Neural cell (in vitro differentiated cells): Measurements from ENCODE around the gene SLC6A7. TPM values are rescaled to one million over a fixed set of nuclear protein-coding genes. Genes with fewer than 3 reads are reported as not detected.

Experiments
- H2AFZ ChIP-seq: fragments of 200-600, 300-800 bp; sonication (generic), shearing (Covaris generic); 2 replicates; pipeline ENCODE4 v1.6.0; 2014; ENCODE audit warnings: low read depth, mild to moderate bottlenecking, antibody characterized with exemption, low read length, moderate library complexity
- H3F3A ChIP-seq: fragments of 200-600 bp; shearing (Covaris generic); 2 replicates; pipeline ENCODE4 v1.6.1; 2016; ENCODE audit warnings: mild to moderate bottlenecking, moderate library complexity, mixed read lengths, antibody characterized with exemption, low read length; ENCODE audit not compliant: insufficient read depth, poor library complexity, severe bottlenecking
- H3K27ac ChIP-seq: fragments of 200-600, 300-800 bp; sonication (generic), shearing (Covaris generic); 2 replicates; pipeline ENCODE4 v1.5.1; 2014; ENCODE audit warnings: mild to moderate bottlenecking, low read length, moderate library complexity
- H3K27me3 ChIP-seq: fragments of 300-800, 200-600 bp; sonication (generic), shearing (Covaris generic); 2 replicates; pipeline ENCODE4 v1.6.0; 2014; ENCODE audit warnings: mild to moderate bottlenecking, low read depth, low read length, moderate library complexity; ENCODE audit not compliant: insufficient read depth
- H3K36me3 ChIP-seq: fragments of 300-800, 200-600 bp; sonication (generic), shearing (Covaris generic); 2 replicates; pipeline ENCODE4 v1.5.1; 2014; ENCODE audit warnings: mild to moderate bottlenecking, antibody characterized with exemption, low read length, moderate library complexity; ENCODE audit not compliant: insufficient read depth
- H3K4me2 ChIP-seq: fragments of 300-800, 200-600 bp; sonication (generic), shearing (Covaris generic); 2 replicates; pipeline ENCODE4 v1.6.0; 2014; ENCODE audit warnings: mild to moderate bottlenecking, low read length
- H3K4me3 ChIP-seq: fragments of 300-800, 200-600 bp; sonication (generic), shearing (Covaris generic); 2 replicates; pipeline ENCODE4 v1.5.1; 2014; ENCODE audit warnings: mild to moderate bottlenecking, low read length, moderate library complexity
- H3K79me2 ChIP-seq: fragments of 200-600 bp; shearing (Covaris generic); replicated peaks from 2 replicates; pipeline ENCODE4 v1.6.0; 2014; ENCODE audit warnings: mild to moderate bottlenecking, low read length, moderate library complexity; ENCODE audit not compliant: insufficient read depth
- H3K9ac ChIP-seq: fragments of 300-800, 200-600 bp; sonication (generic), shearing (Covaris generic); 2 replicates; pipeline ENCODE4 v1.6.1; 2016; ENCODE audit warnings: mild to moderate bottlenecking, low read length, mixed read lengths
- H3K9me2 ChIP-seq: fragments of 200-600 bp; shearing (Covaris generic); 2 replicates; pipeline ENCODE4 v1.6.1; 2016; ENCODE audit warnings: mild to moderate bottlenecking, low read length, mixed read lengths; ENCODE audit not compliant: insufficient read depth
- H3K9me3 ChIP-seq: fragments of 200-600, 300-800 bp; sonication (generic), shearing (Covaris generic); 2 replicates; pipeline ENCODE4 v1.6.1; 2016; ENCODE audit warnings: mild to moderate bottlenecking, mixed run types, low read length, moderate library complexity, mixed read lengths
- H4K20me1 ChIP-seq: fragments of 200-600 bp; shearing (Covaris generic); 2 replicates; pipeline ENCODE4 v1.6.1; 2016; ENCODE audit warnings: mild to moderate bottlenecking, mixed run types; ENCODE audit not compliant: insufficient read depth
- CTCF ChIP-seq: fragments of 450-650 bp; IDR thresholded peaks from 2 replicates; pipeline ENCODE4 v1.5.1; 2014; ENCODE audit warnings: antibody characterized with exemption, mild to moderate bottlenecking, moderate library complexity; ENCODE audit not compliant: poor library complexity, severe bottlenecking
- EP300 ChIP-seq: fragments of 450-650 bp; conservative IDR thresholded peaks from 2 replicates; pipeline ENCODE4 v1.6.1; 2014; ENCODE audit warnings: antibody characterized with exemption, mild to moderate bottlenecking, moderate library complexity; ENCODE audit not compliant: poor library complexity, severe bottlenecking
- EZH2 ChIP-seq: fragments of 200-600, 300-800 bp; shearing (Covaris generic), sonication (generic); IDR thresholded peaks from 2 replicates; pipeline ENCODE4 v1.6.1; 2014; ENCODE audit warnings: antibody characterized with exemption, low read length, borderline replicate concordance, mild to moderate bottlenecking; ENCODE audit not compliant: insufficient read depth, poor library complexity, severe bottlenecking
- MXI1 ChIP-seq: fragments of 450-650 bp; conservative IDR thresholded peaks from 2 replicates; pipeline ENCODE4 v1.6.1; 2014; ENCODE audit warnings: antibody characterized with exemption, mild to moderate bottlenecking; ENCODE audit not compliant: poor library complexity, severe bottlenecking
- POLR2AphosphoS5 ChIP-seq: IDR thresholded peaks from 2 replicates; pipeline ENCODE4 v1.6.1; 2012
- RAD21 ChIP-seq: fragments of 450-650 bp; conservative IDR thresholded peaks from 2 replicates; pipeline ENCODE4 v1.6.1; 2014; ENCODE audit warnings: antibody characterized with exemption, mild to moderate bottlenecking, moderate library complexity
- REST ChIP-seq: IDR thresholded peaks from 2 replicates; pipeline ENCODE4 v1.6.1; 2012; ENCODE audit warnings: borderline replicate concordance
- SMC3 ChIP-seq: fragments of 450-650 bp; conservative IDR thresholded peaks from 2 replicates; pipeline ENCODE4 v1.6.1; 2014; ENCODE audit warnings: antibody characterized with exemption, mild to moderate bottlenecking, moderate library complexity; ENCODE audit not compliant: poor library complexity
- TAF1 ChIP-seq: IDR thresholded peaks from 2 replicates; pipeline ENCODE4 v1.6.1; 2012; ENCODE audit warnings: low read depth
- polyA plus RNA-seq: library from polyadenylated mRNA; depleted of rRNA; stranded (reverse); fragments of >200 nt; gene quantifications from 2 replicates; pipeline ENCODE4 v1.2.3, GENCODE V29; 2014

SLC6A7 gene
- polyA plus RNA-seq, 1 donor from 2014 or later: 4.6 TPM

GRCh38 chr5:150210644-150211043 is 20.8 kb downstream of the SLC6A7 start:
- no peak overlapping the region for H3K4me3 ChIP-seq
- no peaks in the 10 kb centered on the region for H4K20me1 ChIP-seq
- no peaks in the 10 kb centered on the region for H3K27me3 ChIP-seq
- no peaks in the 10 kb centered on the region for H3K9me2 ChIP-seq
- H3K27ac ChIP-seq: no peak overlapping the region
- TF ChIP-seq TAF1: no peak
- no peak for TF ChIP-seq SMC3
- TF ChIP-seq CTCF: no peak
- no peak for TF ChIP-seq EZH2
- no peak for TF ChIP-seq POLR2AphosphoS5
- no peak for TF ChIP-seq MXI1
- no peak for TF ChIP-seq RAD21
- no peak for TF ChIP-seq EP300
- TF ChIP-seq REST: no peak
- H3F3A ChIP-seq: no peaks in the 10 kb centered on the region
- no peak overlapping the region for H3K4me2 ChIP-seq
- H3K9ac ChIP-seq: no peak overlapping the region
- no peaks in the 10 kb centered on the region for H3K79me2 ChIP-seq
- H3K36me3 ChIP-seq: no peaks in the 10 kb centered on the region
- no peaks in the 10 kb centered on the region for H3K9me3 ChIP-seq
- H2AFZ ChIP-seq: no peak overlapping the region

DNA sequence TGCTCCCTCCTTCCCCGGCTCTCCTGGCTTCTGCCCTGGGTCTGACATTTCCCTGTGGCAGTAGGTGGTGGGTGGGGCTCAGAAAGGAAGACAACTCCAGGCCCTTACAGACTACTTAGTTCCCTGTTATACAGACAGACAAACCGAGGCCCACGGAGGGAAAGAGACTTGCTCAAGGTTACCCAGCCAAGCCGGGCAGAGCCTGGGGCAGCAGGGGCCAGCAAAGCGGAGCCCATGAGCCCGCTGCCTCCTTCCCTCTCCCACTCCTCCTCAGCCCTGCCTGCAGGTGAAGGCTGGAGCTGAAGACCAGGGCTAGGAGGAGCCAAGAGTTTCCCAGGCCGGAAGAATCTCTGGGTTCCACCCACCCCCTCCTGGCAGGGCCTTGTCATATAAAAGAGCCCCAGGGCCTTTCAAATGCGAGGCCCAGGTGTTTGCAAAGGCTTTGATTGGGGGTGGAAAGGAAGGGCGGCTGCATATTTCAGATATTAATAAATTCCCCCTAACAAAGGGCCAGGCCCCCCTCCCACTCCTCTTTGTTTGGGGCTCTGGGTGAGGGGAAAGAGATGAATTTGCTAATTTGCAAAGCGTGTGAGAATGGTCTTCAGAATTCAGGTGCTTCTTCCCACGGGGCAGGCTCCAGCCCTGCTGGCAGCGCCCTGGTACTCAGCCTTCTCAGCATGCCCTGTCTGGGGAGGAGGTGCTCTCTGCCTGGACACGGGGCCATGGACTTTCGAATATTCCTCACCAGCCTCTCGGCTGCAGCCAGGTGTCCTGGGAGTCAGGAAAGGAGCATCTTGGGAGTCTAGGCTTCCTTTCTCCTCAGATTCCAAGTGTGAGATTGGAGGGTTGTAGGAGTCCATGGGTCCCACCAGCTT is 21.5 kb downstream of the SLC6A7 start:
- no peak overlapping the region for H3K4me2 ChIP-seq
- H4K20me1 ChIP-seq: no peaks in the 10 kb centered on the region
- no peaks in the 10 kb centered on the region for H3F3A ChIP-seq
- TF ChIP-seq TAF1 (no peak), REST (no peak)
- H2AFZ ChIP-seq: no peak overlapping the region
- H3K4me3 ChIP-seq: no peak overlapping the region
- no peaks in the 10 kb centered on the region for H3K27me3 ChIP-seq
- H3K9me3 ChIP-seq: no peaks in the 10 kb centered on the region
- no peaks in the 10 kb centered on the region for H3K9me2 ChIP-seq
- H3K36me3 ChIP-seq: no peaks in the 10 kb centered on the region
- no peak overlapping the region for H3K9ac ChIP-seq
- no peaks in the 10 kb centered on the region for H3K79me2 ChIP-seq
- H3K27ac ChIP-seq: no peak overlapping the region
